Gastroesophageal sphincter (tissue), 2 donors: ENCODE measurements around the gene CHST13.

Experiments used
- EP300 ChIP-seq: sonication (generic); formaldehyde crosslinking; IDR thresholded peaks from one replicate; pipeline ENCODE4 v1.6.1; 2017; ENCODE audit warnings: antibody characterized with exemption, mild to moderate bottlenecking
- POLR2A ChIP-seq, 2 donors: fragments of 450-650 bp; IDR thresholded peaks; one replicate each; pipeline ENCODE4 v1.6.1; 2017; ENCODE audit warnings: antibody characterized with exemption in 2 of 2, mild to moderate bottlenecking in 2 of 2, moderate library complexity in 1 of 2

GRCh38 chr3:126493739-126494138 lies 30.2 kb upstream of the CHST13 start:
- TF ChIP-seq EP300 (no peak), POLR2A (IDR thresholded peaks at IDR 0.05) (no peak)
